GM19397 (cell line): ENCODE data around the gene CBX1.
"Not testable (repeated sequence)": the region's sequence is repeated elsewhere in the genome, so short reads cannot be mapped to it uniquely, and the experiment has no call there.

Source experiments
- ATAC-seq: cut with Tn5 transposase; IDR thresholded peaks from one replicate; pipeline ENCODE4 v1.9.1; 2021; ENCODE audit warnings: mild to moderate bottlenecking, moderate library complexity; ENCODE audit not compliant: unreplicated experiment

CBX1 gene

GRCh38 chr17:48123776-48124388 is 22.6 kb upstream of the CBX1 start:
- ATAC-seq: no peak

- ATAC-seq: no peak
Measured at GRCh38 chr17:48123111-48123510, 21.8 kb upstream of the CBX1 start.

GRCh38 chr17:48122665-48123045 is 21.4 kb upstream of the CBX1 start:
- no peak for ATAC-seq

DNA sequence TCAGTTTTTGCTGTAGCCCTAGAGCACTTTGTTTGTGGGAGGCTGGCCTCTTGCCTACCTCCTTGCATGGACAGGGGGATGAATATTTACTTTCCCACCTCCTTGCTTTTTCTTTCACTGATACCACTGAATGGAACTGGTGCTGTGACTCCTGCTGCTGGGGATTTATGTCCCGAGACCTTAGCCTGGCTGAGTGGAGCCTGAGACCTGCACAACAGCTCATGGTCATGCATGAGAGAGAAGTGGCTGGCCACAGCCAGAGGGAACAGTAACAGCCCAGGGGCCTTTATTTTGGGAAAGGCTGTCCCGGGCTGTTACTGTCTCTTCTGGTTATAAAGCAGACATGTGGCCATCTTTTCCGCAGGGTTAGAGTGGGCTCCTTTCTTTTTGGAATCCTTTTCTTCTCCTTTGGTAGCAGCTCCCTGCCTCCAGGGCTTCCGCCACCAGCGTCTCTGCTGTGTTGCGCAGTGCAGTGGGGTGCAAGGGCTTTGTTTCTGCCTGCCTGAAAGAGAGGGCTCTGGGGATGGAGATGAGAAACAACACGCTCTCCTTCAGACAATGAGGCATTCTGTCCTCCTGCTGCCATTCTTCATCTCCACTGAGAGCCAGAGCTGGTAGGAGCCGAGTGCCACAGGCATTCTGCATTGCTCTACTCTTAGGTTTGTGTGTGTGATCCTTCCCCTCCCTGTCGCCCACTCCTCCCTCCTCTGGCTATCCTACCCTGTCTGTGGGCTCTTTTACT is 20.8 kb upstream of the CBX1 start:
- ATAC-seq: no peak

DNA sequence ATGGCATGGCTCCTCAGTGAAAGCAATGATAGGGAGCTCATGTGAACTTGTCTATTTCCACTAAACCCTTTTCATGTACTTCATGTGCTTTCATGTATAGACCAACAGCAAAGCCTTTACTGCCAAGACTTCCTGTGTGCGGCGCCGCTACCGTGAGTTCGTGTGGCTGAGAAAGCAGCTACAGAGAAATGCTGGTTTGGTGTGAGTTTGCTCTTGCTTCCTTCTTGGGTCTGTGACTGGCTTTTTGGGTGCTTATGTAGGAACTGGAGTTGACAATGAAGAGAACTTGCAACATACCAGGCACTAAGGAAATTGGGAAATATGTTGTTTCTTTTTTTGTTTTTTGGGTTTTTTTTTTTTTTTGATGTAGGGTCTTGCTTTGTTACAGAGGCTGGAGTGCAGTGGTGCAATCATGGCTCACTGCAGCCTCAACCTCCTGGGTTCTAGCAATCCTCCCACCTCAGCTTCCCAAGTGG is 12.0 kb upstream of the CBX1 start:
- no peak for ATAC-seq

DNA sequence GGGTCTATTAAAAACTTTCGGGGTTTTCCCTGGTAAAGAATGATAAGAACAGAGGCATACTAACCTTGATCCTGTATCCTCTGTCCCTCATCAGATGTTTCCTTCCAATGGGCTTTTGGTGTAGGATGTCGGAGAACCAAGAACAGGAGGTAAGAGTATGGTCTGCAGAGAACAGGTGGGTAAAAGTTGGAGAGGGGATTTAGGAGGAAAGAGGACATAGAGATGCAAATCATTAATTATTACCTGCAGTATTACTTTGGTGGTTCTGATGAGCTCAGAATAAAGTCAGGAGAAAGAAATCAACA is 10.6 kb upstream of the CBX1 start:
- ATAC-seq: no peak

DNA sequence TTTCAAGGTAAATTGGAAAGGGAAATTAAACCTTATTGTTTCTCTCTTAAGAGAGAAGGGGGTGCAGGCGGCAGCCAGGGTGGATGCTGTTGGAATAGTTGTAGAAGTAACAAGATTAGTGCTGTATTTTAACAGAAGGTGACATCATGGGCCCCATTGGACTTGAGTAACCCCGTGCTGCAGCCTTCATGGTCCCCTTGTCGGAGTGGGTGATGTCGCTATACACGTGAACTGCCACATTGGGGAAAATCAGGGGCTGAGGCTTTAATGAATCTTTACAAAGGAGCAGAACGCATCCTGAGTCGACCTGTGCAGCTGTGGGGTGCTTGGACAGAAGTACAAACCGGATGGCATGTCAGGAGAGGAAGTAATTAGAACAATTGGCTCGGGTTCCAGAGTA is 9.5 kb upstream of the CBX1 start:
- ATAC-seq: no peak

GRCh38 chr17:48107137-48108055 is 6.1 kb upstream of the CBX1 start, which contains the start of gene SNX11:
TSS of gene SNX11 (plus strand) at chr17:48107766. CDS start at chr17:48112044, 4,278 bp downstream.
- peak; percentile 76 for ATAC-seq

DNA sequence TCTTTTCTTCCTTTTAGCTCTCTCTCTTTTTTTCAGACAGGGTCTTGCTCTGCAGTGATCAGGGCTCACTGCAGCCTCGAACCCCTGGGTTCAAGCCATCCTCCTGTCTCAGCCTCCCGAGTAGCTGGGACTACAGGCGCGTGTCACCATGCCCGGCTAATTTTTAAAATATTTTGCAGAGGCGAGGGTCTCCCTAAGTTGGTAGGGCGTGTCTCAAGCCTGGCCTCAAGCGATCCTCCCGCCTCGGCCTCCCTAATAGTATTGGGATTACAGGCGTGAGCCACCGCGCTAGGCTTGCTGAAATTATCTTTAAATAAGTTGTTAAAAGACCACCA is 5.5 kb upstream of the CBX1 start:
- ATAC-seq: no peak

DNA sequence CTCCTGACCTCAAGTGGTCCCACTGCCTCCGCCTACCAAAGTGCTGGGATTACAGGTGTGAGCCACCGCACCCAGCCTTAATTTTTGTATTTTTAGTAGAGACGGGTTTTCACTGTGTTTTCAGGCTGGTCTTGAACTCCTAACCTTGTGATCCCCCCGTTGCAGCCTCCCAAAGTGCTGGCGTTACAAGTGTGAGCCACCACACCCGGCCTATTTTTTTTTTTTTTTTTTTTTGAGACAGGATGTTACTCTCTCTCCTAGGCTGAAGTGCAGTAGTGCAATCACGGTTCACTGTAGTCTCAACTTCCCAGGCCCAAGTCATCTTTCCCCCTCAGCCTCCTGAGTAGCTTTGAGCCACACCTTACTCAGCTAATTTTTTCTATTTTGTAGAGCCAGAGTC is 3.2 kb upstream of the CBX1 start:
- ATAC-seq: no peak

- ATAC-seq: no peak
Measured at GRCh38 chr17:48102798-48103715, 1.8 kb upstream of the CBX1 start.

DNA sequence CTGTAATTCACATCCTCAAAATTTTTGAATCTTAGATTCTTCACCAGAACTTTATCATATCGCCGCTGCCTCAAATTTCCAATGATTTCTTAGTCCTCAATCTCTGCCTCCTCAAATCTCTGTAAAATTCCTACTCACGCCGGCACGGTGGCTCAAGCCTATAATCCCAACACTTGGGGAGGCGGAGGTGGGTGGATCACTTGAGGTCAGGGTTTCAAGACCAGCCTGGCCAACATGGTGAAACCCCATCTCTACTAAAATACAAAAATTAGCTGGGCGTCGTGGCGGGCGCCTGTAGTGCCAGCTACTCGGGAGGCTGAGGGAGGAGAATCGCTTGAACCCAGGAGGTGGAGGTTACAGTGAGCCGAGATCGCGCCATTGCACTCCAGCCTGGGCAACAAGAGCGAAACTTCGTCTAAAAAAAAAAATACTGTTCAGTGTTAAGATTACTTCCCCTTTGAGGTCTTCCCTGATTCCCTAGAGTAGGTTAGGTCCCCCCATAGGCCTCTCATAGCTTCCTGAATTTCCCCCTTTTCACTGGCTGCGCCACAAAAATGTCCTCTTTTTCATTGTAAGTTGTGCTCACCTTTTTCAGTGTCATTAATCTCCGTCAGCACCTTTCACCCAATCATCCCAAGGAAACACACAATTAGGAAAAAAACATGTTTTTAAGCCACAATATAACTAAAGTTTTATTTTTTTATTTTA is 919 bp upstream of the CBX1 start:
- ATAC-seq: no peak

- ATAC-seq: no peak
Measured at GRCh38 chr17:48100591-48101011, 677 bp downstream of the CBX1 start.

GRCh38 chr17:48100160-48100559 is 1.1 kb downstream of the CBX1 start:
- ATAC-seq: no peak

- ATAC-seq: no peak
Measured at GRCh38 chr17:48095611-48096010, 5.7 kb downstream of the CBX1 start.

- ATAC-seq: no peak
Measured at GRCh38 chr17:48093341-48094045, 7.8 kb downstream of the CBX1 start.

- ATAC-seq: no peak
Measured at GRCh38 chr17:48084932-48085331, 16.3 kb downstream of the CBX1 start.

DNA sequence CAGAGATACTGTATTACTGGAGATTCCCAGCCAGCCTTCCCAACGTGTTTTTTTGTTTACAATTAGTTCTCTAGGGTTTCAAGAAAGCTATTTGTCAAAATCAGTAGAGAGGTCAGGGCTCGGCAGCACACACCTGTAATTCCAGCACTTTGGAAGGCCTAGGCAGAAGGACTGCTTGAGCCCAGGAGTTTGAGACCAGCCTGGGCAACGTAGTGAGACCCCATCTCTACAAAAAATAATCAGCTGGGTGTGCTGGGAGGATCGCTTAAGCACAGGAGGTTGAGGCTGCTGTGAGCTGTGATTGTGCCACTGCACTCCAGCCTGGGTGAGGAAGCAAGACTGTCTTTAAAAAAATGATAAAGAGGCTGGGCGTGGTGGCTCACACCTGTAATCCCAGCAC is 19.4 kb downstream of the CBX1 start:
- no peak for ATAC-seq

DNA sequence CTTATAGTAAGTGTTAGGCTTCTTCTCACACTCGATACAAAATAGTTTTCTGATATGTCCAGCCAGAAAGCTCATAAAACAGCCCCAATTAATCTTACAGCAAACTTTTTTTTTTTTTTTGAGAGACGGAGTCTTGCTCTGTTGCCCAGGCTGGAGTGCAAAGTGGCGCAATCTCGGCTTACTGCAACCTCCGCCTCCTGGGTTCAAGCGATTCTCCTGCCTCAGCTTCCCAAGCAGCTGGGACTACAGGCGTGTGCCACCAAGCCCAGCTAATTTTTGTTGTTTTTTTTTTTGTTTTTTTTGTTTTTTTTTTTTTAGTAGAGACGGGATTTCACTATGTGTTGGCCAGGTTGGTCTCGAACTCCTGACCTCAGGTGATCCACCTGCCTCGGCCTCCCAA is 24.1 kb downstream of the CBX1 start:
- ATAC-seq: not testable (repeated sequence)
